LNCaP clone FGC (cell line): ENCODE data around the gene ROPN1B.
"Not testable (repeated sequence)": the region's sequence is repeated elsewhere in the genome, so short reads cannot be mapped to it uniquely, and the experiment has no call there.

Experiments used
- DNase-seq: peaks from one replicate; pipeline ENCODE4 v3.0.0-alpha.2; 2011; ENCODE audit warnings: low read depth
- H3K4me3 ChIP-seq: 2 replicates; pipeline ENCODE4 v1.5.1; 2011; ENCODE audit warnings: mild to moderate bottlenecking, low read depth, low read length, control low read depth
- TF ChIP-seq, protein P1 (sequence below): IDR thresholded peaks from 2 replicates; pipeline ENCODE4 v1.5.1; 2012; ENCODE audit warnings: mild to moderate bottlenecking; ENCODE audit not compliant: control insufficient read depth, insufficient read depth; ENCODE audit errors: extremely low read depth

Gene ROPN1B

DNA sequence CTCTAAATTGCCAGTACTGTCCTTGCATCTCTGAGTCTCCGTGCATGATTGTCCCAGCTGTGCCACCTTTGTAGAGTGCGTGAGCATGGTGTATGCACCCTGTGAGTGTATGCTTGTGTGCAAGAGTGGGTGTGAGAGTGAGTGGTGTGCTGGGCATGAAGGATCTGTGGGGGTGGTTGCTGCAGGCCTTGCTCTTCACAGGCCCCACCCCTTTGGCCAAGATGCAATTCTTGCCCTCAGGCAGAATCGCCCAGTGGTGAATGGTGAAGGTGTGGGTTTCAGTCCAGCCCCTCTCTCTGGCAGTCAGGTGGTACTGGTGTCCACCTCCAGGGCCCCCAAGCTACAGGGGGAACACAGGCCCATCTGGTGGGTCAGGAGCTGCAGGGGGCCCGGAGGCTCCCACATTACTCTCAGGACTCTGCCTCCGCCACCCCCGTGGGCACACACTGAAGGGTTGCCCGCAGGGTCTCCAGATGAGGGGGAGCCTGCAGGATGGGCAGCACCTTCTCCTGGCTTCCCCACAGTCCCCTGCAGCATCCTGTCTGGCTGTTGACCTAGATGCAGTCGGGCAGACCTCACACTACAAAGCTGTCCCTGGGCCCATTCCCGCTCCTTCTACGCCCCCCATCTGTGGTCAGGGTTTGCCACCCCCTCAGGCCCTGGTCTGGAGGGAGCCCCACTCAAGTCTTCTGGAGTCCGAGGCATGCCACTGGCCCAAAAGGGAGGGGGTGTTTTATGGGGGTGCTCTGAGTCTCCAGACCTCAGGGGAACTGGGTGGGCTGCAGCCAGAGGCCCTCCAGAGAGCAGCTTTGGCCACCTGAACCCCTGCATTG is 8.3 kb upstream of the ROPN1B start:
- no peak for DNase-seq
- no peak overlapping the region for H3K4me3 ChIP-seq
- TF ChIP-seq, protein P1, sequence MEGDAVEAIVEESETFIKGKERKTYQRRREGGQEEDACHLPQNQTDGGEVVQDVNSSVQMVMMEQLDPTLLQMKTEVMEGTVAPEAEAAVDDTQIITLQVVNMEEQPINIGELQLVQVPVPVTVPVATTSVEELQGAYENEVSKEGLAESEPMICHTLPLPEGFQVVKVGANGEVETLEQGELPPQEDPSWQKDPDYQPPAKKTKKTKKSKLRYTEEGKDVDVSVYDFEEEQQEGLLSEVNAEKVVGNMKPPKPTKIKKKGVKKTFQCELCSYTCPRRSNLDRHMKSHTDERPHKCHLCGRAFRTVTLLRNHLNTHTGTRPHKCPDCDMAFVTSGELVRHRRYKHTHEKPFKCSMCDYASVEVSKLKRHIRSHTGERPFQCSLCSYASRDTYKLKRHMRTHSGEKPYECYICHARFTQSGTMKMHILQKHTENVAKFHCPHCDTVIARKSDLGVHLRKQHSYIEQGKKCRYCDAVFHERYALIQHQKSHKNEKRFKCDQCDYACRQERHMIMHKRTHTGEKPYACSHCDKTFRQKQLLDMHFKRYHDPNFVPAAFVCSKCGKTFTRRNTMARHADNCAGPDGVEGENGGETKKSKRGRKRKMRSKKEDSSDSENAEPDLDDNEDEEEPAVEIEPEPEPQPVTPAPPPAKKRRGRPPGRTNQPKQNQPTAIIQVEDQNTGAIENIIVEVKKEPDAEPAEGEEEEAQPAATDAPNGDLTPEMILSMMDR: no peak

DNA sequence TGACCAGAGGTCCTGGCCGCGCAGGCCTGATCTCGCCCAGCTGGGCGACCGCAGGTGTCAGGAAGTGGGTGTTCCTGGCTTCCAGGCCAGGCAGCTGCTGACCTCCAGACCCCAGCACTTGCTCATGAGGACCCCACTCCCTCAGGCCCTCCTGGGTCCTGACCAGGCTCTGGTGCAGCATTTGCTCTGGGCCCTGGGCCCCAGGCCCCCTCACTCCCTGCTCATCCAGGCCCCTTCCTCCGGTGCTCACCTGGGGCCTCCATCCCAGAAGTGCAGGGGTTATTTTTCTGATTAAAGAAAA is 7.7 kb upstream of the ROPN1B start:
- TF ChIP-seq, protein P1: no peak
- no peak for DNase-seq
- H3K4me3 ChIP-seq: no peak overlapping the region

DNA sequence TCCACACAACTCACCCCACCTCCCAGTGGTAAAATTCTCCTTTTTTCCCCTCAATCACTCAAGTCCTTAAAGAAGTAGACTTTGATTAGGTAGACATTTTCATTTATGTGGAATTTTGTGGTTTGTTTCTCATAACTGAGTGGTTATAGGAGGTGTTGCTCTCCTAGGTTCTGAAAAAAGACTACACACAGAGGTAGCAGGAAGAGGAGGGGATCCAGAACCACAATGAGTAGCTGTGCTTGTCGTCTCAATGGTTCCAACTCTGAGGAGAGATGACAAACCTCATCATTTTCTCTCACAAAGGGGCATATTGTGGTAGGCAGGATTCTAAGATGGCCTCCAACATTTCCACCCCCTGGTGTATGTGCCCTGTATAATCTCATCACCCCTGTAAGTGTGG is 5.1 kb upstream of the ROPN1B start:
- not testable (repeated sequence) for H3K4me3 ChIP-seq, DNase-seq

DNA sequence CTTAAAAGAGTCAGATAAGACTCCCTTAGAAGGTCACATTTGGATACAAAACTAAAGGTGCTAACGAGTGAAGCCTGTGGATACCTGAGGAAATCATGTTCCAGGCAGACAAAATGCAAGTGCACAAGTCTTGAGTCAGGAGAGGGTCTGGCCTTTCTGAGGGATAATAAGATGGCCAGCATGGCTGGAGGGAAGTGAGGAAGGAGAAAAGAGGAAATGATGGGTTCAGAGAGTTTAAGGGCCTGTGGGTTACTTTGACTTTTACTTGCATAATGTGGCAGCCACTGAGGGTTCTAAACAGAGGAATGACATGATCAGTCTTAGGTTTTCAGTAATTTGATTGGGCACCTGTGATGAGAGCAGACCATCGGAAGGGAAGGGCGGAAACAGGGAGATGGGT is 3.5 kb upstream of the ROPN1B start:
- no peak for DNase-seq
- TF ChIP-seq, protein P1: no peak
- H3K4me3 ChIP-seq: no peak overlapping the region

DNA sequence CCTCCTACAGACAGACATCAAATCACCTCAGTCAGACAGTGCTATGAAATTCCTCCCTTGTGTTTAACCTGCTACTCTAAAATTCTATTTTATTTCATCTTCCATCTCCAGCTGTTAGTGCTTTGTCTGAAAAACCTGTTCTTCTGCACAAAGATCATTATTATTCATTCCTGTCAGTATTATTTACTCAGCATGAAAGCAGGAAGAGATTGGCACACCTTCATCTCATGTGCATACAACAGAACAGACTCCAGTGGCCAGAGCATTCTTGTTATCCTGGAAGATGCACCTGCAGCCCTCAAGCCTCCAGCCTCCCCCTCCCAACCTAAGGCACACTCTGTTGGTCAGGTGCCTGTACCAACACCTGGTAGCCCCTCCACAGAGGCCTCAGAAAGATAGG is 1.8 kb upstream of the ROPN1B start:
- TF ChIP-seq, protein P1: no peak
- no peak overlapping the region for H3K4me3 ChIP-seq
- peak; percentile 86 for DNase-seq

DNA sequence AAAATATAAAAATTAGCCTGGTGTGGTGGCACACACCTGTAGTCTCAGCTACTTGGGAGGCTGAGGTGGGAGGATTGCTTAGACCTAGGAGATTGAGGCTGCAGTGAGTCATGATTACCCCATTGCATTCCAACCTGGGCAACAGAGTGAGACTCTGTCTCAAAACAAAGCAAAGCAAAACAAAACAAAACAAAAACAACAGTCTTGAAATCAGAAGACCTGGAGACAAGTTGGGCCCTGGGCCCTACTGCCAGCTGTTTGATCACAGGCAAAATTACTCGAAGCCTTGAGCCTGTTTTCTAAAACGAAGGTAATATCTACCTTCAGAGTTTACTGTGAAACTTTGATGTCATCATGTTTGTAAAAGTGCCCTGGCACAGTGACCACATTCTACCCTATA is 857 bp upstream of the ROPN1B start:
- DNase-seq, H3K4me3 ChIP-seq: not testable (repeated sequence)

DNA sequence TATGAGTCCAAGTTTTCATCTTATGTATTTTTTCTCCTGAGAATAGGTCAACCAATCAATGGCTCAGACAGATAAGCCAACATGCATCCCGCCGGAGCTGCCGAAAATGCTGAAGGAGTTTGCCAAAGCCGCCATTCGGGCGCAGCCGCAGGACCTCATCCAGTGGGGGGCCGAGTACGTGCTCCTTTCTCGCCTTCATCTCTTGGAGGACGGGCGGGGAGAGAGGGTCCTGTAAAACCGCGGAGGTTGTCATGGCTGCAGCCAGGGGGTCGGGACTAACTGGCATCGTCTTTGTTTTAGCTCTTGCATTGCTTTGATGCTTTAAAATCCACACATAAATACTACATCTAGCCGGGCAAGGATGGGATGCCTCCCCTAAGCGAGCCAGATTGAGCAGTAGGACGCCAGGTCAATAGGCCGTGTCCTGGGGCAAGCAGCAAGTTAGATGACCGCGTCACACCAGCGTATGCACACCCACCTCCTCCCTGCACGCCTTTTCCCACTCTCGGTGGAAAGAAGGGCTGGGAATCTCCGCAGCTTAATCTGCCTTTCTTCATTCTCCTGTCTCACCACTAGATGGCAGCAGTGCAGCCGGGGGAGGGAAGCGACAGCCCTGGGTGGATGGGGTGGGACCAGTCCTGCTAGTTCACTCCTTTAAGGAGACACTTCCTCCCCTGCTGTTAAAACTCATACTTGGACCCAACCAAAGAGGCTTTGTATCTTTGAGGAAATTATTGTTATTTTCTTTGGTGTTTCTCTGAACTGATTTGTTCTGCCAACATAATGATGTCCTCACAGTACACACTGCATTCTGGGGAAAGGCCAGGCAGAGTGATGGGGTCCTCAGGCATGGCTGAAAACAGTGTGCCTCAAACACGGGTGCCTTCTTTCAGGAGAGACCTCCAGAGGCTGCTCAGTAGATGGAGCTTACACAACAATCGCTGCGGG is 3.3 kb downstream of the ROPN1B start:
- TF ChIP-seq, protein P1: peak; percentile 66
- H3K4me3 ChIP-seq, DNase-seq: not testable (repeated sequence)

DNA sequence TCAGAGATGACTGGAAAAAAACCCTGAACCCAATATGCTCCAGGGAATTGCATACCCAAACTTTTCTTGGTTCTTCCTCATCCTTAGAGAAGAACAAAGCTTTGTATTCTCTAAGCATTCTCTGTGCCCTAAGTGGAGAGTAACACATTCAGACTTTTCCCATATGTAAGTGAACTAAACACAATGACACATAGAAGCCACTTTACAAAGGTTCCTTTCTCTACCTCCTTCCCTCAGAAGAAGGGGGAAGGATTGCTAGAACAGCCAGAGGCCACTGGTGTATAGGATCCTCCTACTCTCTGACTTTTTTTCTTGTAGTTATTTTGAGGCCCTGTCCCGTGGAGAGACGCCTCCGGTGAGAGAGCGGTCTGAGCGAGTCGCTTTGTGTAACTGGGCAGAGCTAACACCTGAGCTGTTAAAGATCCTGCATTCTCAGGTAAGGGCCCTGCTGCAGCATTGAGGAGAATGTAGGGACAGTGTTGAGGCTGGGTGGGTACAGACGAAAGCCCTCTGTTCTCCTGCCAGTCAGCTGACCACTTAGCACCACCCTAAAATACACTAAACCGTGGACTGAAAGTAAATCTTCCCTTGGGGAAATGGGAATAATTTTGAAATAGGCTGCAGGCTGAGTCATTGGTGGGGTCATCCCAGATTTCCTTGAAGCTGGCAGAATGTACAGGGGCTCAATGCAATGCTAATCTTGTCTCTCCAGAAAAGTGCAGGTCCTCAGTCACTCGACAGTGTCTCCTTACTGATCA is 6.4 kb downstream of the ROPN1B start:
- not testable (repeated sequence) for DNase-seq, H3K4me3 ChIP-seq

DNA sequence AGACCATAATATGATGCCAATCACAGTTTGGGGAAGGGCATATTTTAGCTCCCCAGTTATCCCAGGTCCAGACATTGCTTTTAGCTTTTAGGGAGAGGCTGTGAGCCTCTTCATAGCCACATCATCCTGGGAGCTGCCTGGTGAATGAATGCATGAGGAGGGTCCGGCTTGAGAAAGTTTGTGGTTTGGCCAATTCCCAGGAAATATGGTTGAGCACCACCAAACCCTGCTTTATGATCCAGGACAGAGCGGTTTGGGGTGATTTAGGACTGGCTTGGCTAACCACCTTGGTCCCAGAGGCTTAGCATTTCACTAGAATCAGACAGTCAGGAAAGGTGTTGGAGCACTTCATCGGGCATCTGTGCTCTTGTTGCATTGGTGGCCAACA is 7.0 kb downstream of the ROPN1B start:
- not testable (repeated sequence) for H3K4me3 ChIP-seq, DNase-seq

DNA sequence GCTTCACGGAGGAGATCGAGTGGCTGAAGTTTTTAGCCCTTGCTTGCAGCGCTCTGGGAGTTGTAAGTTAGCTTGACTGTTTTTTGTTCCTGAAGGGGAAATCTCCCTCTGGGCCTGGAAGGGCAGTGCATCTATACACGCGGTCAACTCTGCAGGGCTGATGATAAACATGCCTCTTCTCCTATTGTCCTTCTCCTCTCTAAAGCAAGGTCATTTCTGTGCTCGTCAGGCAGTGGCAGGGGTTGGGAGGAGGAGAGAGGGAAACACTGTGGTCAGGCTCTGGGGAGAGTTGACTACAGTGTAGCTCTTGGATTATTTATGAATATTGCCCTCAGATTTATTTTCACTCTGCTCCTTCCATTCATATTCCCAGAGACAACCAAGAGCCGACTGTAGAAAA is 8.1 kb downstream of the ROPN1B start:
- not testable (repeated sequence) for H3K4me3 ChIP-seq, DNase-seq

DNA sequence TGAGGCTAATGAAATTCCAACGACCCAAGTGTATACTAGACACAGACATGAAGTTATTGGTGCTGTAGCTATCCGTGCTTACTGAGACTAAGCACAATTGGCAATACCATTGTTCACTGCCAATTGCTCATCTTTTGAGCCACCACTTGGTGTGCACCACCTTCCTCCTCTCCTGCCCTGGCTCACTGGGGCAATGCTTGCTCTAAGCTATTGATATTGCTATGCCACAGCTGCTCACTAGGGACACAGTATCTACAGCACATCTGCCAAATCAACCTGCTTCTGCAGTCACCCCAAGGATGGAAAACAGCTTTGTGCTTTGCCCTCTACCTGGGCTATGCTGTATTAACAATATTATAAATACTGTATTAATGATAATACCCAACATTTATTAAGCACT is 16.0 kb downstream of the ROPN1B start:
- H3K4me3 ChIP-seq, DNase-seq: not testable (repeated sequence)
